ENCODE results near the gene MAPKAPK2. TPM values are rescaled to one million over a fixed set of nuclear protein-coding genes. Genes with fewer than 3 reads are reported as not detected.

The MAPKAPK2 gene
- total RNA-seq: 100 to 1,000 TPM; 157 to 166 TPM
- polyA plus RNA-seq (2013, experiment 1 of 2): 63.7 TPM
- polyA plus RNA-seq (2013, experiment 2 of 2): 65.4 TPM
- 65.7 to 420 (median 132) reads per million in 172 experiments for total RNA-seq

DNA sequence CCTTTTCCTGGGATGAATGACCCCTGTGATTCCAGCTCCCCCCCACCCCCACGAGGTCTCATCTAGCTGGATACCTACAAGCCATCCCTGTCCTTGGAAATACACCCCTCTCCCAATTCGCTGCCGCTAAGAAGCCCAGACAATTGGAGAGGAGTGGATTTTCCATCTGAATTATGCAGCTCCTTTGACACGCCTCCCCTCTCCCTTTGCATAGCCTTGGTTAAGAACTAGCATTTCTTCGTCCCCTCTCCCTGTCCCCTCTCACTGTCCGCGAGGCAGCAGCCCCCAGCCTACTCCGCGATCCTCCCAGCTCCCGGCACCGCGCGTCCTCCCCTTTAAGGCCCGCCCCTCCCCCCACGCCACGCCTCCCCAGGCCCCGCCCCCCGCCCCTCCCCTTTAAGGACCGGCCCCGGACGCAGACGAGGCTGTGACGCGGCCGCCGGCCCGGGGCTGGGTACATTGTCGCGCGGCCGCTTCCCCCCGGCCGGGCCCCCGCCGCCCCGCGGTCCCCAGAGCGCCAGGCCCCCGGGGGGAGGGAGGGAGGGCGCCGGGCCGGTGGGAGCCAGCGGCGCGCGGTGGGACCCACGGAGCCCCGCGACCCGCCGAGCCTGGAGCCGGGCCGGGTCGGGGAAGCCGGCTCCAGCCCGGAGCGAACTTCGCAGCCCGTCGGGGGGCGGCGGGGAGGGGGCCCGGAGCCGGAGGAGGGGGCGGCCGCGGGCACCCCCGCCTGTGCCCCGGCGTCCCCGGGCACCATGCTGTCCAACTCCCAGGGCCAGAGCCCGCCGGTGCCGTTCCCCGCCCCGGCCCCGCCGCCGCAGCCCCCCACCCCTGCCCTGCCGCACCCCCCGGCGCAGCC, at the start of gene MAPKAPK2:
Gene MAPKAPK2, plus strand, starts transcription at position 428 of the 856 bp plus-strand sequence. Its CDS starts 325 bp downstream, at position 753.
- ChIA-PET POLR2A (interaction anchor here (0.6 to 1.3 kb wide), 4 partner anchors 16 to 72 kb away, joined by 3 to 4 read pairs (median 3); partner anchors contain the start of gene EIF2D), CTCF (interaction anchor here (0.7 kb wide), 2 partner anchors 12 to 20 kb away, joined by 3 read pairs; no protein-coding TSS in a partner anchor)
- intact Hi-C loops (cut with DNase I, micrococcal nuclease): loop anchor here (1.0 to 5.0 kb wide), 4 partner anchors 33 to 177 kb away; partner anchors contain the start of gene RASSF5 (in 1 of the 2)
- Histone ChIP-seq H3K27me3 (ENCODE audit: control insufficient read depth in 1 of 2, insufficient read depth in 2 of 2, low read length in 2 of 2) (no peaks in the 10 kb centered on the region), H3K27ac (ENCODE audit: low read depth in 1 of 2, low read length in 2 of 2) (peak within 1 kb of the TSS; percentile 78 to 85), H3K36me3 (ENCODE audit: insufficient read depth, low read length) (peaks cover 4% of the 10 kb centered on the region), H3K9me3 (ENCODE audit: control insufficient read depth in 1 of 2, insufficient read depth in 1 of 2, low read length in 2 of 2) (no peaks in the 10 kb centered on the region), H3K4me1 (ENCODE audit: insufficient read depth, low read length) (peaks cover 37% of the 10 kb centered on the region), H3K4me3 (ENCODE audit: low read length) (peak within 1 kb of the TSS; percentile 91)
- no peaks in the 10 kb centered on the region for H3K27me3 Mint-ChIP-seq
- H3K4me1 Mint-ChIP-seq (ENCODE audit: low read depth): peaks cover 44% of the 10 kb centered on the region
- H3K4me3 Mint-ChIP-seq: peak within 1 kb of the TSS; percentile 98
- H3K27ac Mint-ChIP-seq: peak within 1 kb of the TSS; percentile 96
- H3K9me3 Mint-ChIP-seq: no peaks in the 10 kb centered on the region
- peaks cover 15% of the 10 kb centered on the region for H3K36me3 Mint-ChIP-seq (ENCODE audit: low read depth)
- ATAC-seq (ENCODE audit: poor library complexity) (peak; percentile 75), DNase-seq (peak; percentile 58 to 89 (median 74))
- TF ChIP-seq, protein P1, sequence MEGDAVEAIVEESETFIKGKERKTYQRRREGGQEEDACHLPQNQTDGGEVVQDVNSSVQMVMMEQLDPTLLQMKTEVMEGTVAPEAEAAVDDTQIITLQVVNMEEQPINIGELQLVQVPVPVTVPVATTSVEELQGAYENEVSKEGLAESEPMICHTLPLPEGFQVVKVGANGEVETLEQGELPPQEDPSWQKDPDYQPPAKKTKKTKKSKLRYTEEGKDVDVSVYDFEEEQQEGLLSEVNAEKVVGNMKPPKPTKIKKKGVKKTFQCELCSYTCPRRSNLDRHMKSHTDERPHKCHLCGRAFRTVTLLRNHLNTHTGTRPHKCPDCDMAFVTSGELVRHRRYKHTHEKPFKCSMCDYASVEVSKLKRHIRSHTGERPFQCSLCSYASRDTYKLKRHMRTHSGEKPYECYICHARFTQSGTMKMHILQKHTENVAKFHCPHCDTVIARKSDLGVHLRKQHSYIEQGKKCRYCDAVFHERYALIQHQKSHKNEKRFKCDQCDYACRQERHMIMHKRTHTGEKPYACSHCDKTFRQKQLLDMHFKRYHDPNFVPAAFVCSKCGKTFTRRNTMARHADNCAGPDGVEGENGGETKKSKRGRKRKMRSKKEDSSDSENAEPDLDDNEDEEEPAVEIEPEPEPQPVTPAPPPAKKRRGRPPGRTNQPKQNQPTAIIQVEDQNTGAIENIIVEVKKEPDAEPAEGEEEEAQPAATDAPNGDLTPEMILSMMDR (IDR thresholded peaks at IDR 0.05): no peak

DNA sequence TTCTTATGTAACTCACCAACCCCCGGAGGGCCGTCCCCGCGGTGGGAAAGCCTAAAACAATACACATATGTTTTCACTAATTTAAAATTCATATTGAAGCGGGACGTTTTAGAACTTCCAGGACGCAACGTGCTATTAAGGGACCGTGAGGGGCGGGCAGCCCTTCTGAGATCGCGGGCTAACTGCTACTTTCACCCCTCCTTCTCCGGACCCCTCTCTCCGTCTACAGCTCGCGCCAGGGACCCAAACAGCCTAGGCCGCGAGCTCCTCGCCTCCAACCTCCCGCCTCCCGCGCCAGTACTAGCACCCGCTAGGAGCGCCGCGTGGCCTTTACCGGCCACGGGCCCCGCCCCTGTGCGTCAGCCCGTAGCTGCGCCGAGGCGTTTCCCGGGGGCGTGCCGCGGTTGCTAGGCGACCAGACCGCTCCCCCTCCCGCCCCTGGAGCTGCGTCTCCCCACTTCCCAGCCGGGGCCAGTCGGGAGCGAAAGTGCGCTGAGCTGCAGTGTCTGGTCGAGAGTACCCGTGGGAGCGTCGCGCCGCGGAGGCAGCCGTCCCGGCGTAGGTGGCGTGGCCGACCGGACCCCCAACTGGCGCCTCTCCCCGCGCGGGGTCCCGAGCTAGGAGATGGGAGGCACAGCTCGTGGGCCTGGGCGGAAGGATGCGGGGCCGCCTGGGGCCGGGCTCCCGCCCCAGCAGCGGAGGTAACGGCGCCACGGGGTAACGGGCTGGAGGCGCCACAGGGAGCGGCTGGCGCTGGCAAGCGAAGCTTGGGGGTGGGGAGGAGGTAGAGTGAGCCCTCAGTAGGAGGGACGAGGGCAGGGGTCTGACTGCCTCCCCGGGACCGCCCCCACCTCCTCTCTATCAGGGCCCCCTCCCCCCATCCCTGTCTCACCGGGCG, 49.4 kb upstream of the MAPKAPK2 start, which contains the start of gene DYRK3:
Gene DYRK3, plus strand, starts transcription at position 457 of the 898 bp plus-strand sequence. Its CDS starts 168 bp downstream, at position 625.
- peaks cover 18% of the 10 kb centered on the region for H3K4me1 Mint-ChIP-seq (ENCODE audit: low read depth)
- TF ChIP-seq, protein P1 (IDR thresholded peaks at IDR 0.05): no peak
- intact Hi-C loops (cut with DNase I, micrococcal nuclease): loop anchor here in 1 of 2 experiments (2.0 kb wide), 2 partner anchors 23 to 275 kb away; partner anchors contain the start of gene EIF2D
- ChIA-PET CTCF (interaction anchor here (0.7 to 4.4 kb wide), 12 partner anchors 9 to 347 kb away, joined by 3 to 42 read pairs (median 6); partner anchors contain the start of genes EIF2D and IKBKE), POLR2A (interaction anchor here (0.7 to 2.0 kb wide), 9 partner anchors 14 to 270 kb away, joined by 3 to 15 read pairs (median 3); partner anchors contain the start of genes EIF2D and IKBKE)
- no peaks in the 10 kb centered on the region for H3K9me3 Mint-ChIP-seq
- H3K36me3 ChIP-seq (ENCODE audit: insufficient read depth, low read length): no peaks in the 10 kb centered on the region
- no peaks in the 10 kb centered on the region for H3K27me3 Mint-ChIP-seq
- H3K4me3 ChIP-seq (ENCODE audit: low read length): peak within 1 kb of the TSS; percentile 64
- peak within 1 kb of the TSS; percentile 92 for H3K4me3 Mint-ChIP-seq
- H3K9me3 ChIP-seq (ENCODE audit: control insufficient read depth in 1 of 2, insufficient read depth in 1 of 2, low read length in 2 of 2): no peaks in the 10 kb centered on the region
- H3K27ac ChIP-seq (ENCODE audit: low read depth in 1 of 2, low read length in 2 of 2): peak within 1 kb of the TSS in 1 of 2 donors; percentile 52
- H3K27ac Mint-ChIP-seq: peak within 1 kb of the TSS; percentile 66
- DNase-seq: peak; percentile 74 to 95 (median 85)
- no peaks in the 10 kb centered on the region for H3K36me3 Mint-ChIP-seq (ENCODE audit: low read depth)
- H3K4me1 ChIP-seq (ENCODE audit: insufficient read depth, low read length): peaks cover 20% of the 10 kb centered on the region
- H3K27me3 ChIP-seq (ENCODE audit: control insufficient read depth in 1 of 2, insufficient read depth in 2 of 2, low read length in 2 of 2): peaks cover 0 to 14% of the 10 kb centered on the region in 2 experiments
- peak; percentile 93 for ATAC-seq (ENCODE audit: poor library complexity)

All from CD4-positive, alpha-beta T cell (primary cell).